IPS-20b (cell line): ENCODE measurements around the gene ISG20.

Source experiments
- H3K27ac ChIP-seq: one replicate; pipeline ENCODE4 v1.5.1; 2013; ENCODE audit warnings: low read length
- H3K27me3 ChIP-seq: 2 replicates; pipeline ENCODE4 v1.6.1; 2013; ENCODE audit warnings: mild to moderate bottlenecking, low read length, inconsistent platforms; ENCODE audit not compliant: insufficient read depth
- H3K36me3 ChIP-seq: 2 replicates; pipeline ENCODE4 v1.6.1; 2013; ENCODE audit warnings: low read depth, mild to moderate bottlenecking, inconsistent platforms, low read length, moderate library complexity; ENCODE audit not compliant: insufficient read depth
- H3K4me1 ChIP-seq: 2 replicates; pipeline ENCODE4 v1.6.1; 2013; ENCODE audit warnings: mild to moderate bottlenecking, control low read depth, inconsistent platforms, low read length, moderate library complexity; ENCODE audit not compliant: insufficient read depth
- H3K4me3 ChIP-seq: 2 replicates; pipeline ENCODE4 v1.5.1; 2013; ENCODE audit warnings: mild to moderate bottlenecking, low read length, inconsistent platforms
- H3K9ac ChIP-seq: 2 replicates; pipeline ENCODE4 v1.6.1; 2013; ENCODE audit warnings: low read depth, mild to moderate bottlenecking, inconsistent platforms, low read length, moderate library complexity
- H3K9me3 ChIP-seq: 2 replicates; pipeline ENCODE4 v1.6.1; 2013; ENCODE audit warnings: mild to moderate bottlenecking, low read depth, low read length, inconsistent platforms; ENCODE audit not compliant: insufficient read depth

Gene ISG20

DNA sequence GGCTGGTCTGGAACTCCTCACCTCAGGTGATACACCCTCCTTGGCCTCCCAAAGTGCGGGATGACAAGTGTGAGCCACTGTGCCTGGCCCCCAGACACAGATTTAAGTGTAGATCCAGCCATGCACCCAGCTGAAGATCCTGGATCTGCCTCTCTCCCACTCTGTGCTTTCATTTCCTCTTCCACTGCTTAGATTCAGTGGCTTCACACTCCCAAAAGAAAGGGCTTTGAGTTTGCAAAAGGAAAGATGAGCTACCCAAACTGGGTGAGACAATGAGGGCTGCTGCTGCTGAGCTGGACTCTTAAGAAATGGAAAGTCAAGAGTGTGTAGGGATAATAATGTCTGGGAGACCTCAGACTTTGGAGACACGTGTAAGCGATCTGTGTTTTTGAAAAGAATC lies 45.5 kb downstream of the ISG20 start:
- no peak overlapping the region for H3K4me3 ChIP-seq
- H3K27ac ChIP-seq = no peak overlapping the region
- H3K9ac ChIP-seq = no peak overlapping the region
- H3K9me3 ChIP-seq = peaks cover 11% of the 10 kb centered on the region; the same call in 1 of the 2 replicates
- no peaks in the 10 kb centered on the region for H3K36me3 ChIP-seq
- H3K4me1 ChIP-seq = no peaks in the 10 kb centered on the region
- H3K27me3 ChIP-seq = no peaks in the 10 kb centered on the region

DNA sequence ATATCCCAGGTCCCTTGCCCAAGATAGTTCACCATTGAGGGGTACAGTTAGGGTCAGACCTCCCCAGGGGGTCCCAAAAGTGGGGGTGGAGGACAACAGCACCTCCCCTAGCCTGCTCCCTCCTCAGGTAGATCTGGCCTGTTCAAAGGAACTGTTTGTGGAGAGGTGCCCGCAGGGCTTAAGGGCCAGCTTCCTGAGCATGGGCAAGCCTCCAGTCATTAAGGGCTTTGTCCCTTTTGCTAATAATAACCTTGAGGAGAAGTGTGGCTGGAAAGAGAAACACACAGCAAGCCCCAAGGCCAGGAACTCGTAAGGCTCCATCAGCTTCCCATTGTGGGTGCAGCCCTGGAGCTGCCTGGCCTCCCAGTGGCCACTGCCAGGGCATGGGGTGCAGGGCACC lies 47.4 kb downstream of the ISG20 start:
- no peaks in the 10 kb centered on the region for H3K27me3 ChIP-seq
- H3K4me1 ChIP-seq = no peaks in the 10 kb centered on the region
- no peak overlapping the region for H3K27ac ChIP-seq
- H3K36me3 ChIP-seq = no peaks in the 10 kb centered on the region
- H3K9me3 ChIP-seq = peaks cover 15% of the 10 kb centered on the region; the same call in 1 of the 2 replicates
- no peak overlapping the region for H3K9ac ChIP-seq
- no peak overlapping the region for H3K4me3 ChIP-seq

DNA sequence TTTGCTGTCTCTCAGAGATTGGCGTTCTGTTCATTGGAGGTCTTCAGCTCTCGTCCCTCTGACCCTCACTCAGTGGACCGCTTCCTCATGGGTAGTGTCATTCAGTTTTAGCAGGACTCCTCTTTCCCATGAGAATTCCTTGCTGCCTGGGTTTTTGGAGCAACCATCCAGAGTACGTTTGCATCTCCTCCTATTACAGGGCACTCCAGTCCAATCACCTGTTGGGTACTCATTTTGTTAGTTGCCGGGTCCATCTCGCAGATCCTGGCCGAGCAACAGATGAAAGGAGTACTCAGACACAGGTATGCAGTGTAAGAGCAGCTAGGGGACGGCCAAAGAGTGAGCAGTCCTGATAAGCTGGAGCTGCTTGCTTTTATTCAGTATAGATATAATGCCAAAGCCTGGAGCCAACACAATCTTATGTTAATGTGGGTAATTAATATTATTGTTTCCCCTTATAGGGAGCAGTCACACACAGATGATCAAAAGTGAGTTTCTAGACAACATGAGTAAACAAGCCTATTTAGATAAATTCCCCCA lies 49.6 kb downstream of the ISG20 start:
- H3K4me1 ChIP-seq = no peaks in the 10 kb centered on the region
- no peak overlapping the region for H3K9ac ChIP-seq
- no peaks in the 10 kb centered on the region for H3K27me3 ChIP-seq
- peaks cover 15% of the 10 kb centered on the region; the same call in 1 of the 2 replicates for H3K9me3 ChIP-seq
- H3K36me3 ChIP-seq = no peaks in the 10 kb centered on the region
- H3K27ac ChIP-seq = no peak overlapping the region
- H3K4me3 ChIP-seq = no peak overlapping the region

DNA sequence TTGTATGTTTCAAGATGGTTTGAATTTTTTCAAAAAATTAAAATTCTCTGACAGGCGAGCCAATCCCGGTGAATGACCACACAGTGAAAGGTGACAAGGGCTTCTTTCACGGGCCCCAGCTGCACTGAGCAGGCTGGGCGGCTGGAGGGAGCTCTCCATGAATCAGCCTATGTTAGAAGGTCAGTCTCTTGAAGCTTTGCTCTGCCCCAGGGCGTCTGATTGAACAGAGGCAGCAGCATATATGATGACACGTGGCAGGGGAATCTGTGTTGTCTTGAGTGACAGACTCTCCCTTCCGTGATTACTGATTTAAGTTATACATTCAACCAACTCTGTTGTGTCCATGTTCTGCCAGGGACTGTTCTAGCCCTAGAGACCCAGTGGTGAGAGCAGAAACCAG lies 51.5 kb downstream of the ISG20 start:
- Histone ChIP-seq H3K27me3 (peaks cover 5% of the 10 kb centered on the region; the same call in 1 of the 2 replicates), H3K4me1 (no peaks in the 10 kb centered on the region), H3K9me3 (peaks cover 15% of the 10 kb centered on the region; the same call in 1 of the 2 replicates), H3K36me3 (no peaks in the 10 kb centered on the region), H3K4me3 (no peak overlapping the region), H3K27ac (no peak overlapping the region), H3K9ac (no peak overlapping the region)

DNA sequence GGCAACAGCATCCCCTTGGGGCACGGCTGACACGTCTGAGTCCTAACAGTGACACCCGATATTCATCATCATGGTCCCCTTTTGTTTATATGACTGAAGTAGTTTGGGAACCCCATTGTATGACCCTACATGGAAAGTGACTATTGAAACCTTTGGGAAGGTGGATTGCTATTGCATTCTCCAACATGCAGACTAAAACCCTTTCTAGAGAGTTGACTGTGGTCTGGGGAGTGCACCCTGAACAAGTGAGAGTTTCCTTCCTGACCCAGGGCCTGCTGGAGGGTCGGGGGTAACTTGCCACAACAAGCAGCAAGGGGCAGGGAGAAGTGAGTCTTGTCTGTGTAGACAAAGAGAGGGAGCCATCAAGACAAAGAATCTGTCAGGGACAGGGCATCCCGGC lies 54.4 kb downstream of the ISG20 start:
- no peak overlapping the region for H3K9ac ChIP-seq
- peaks cover 15% of the 10 kb centered on the region; the same call in 1 of the 2 replicates for H3K9me3 ChIP-seq
- no peaks in the 10 kb centered on the region for H3K4me1 ChIP-seq
- no peak overlapping the region for H3K4me3 ChIP-seq
- H3K36me3 ChIP-seq = no peaks in the 10 kb centered on the region
- H3K27me3 ChIP-seq = peaks cover 14% of the 10 kb centered on the region; the same call in 1 of the 2 replicates
- H3K27ac ChIP-seq = no peak overlapping the region

DNA sequence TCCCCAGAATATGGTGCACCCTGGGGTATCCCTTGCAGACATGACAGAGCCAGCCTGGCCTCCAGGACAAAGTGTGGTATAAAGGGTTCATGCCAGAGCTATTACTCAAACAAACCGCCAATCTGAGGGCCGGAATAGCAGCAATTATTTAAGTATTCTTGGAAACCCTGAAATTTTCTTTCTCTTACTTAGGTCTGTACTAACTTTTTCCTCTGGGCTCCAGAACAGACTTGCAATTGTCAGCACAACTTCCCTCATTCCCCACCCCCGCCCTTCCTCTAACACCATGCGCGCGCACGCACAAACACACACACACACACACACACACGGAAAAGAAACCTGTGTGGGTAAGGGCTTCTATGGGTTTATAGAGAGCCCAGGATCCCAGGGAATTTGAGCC lies 56.3 kb downstream of the ISG20 start:
- Histone ChIP-seq H3K4me1 (no peaks in the 10 kb centered on the region), H3K36me3 (no peaks in the 10 kb centered on the region), H3K4me3 (no peak overlapping the region), H3K9ac (no peak overlapping the region), H3K27ac (no peak overlapping the region), H3K9me3 (no peaks in the 10 kb centered on the region), H3K27me3 (peaks cover 27% of the 10 kb centered on the region; the same call in 1 of the 2 replicates)

DNA sequence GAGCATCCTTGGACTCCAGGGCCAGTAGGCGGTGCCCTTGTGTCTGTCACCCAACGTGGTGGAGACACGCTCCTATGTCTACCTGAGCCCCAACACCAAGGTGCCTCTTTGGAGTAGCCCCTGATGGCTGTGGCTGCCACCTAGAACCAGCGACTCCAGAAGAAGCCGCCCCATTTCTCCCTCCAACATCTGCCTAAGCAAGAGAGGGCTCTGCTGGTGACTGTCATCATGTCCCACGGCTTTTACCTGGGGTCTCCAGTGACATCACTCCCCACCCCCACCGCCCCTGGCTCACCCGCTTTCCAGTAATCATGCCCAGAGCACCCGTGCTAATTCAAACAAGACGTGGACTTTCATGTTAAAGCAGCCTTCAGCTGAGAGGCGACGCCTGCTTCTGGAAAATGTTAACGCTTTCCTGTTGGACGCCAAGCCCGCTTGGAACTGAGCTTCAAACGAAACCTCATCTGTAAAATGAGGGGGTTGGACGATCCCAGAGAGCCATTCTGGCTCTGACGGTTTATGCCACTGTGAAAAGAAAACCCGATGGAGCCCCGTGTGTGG lies 57.0 kb downstream of the ISG20 start:
- no peaks in the 10 kb centered on the region for H3K4me1 ChIP-seq
- H3K36me3 ChIP-seq = no peaks in the 10 kb centered on the region

DNA sequence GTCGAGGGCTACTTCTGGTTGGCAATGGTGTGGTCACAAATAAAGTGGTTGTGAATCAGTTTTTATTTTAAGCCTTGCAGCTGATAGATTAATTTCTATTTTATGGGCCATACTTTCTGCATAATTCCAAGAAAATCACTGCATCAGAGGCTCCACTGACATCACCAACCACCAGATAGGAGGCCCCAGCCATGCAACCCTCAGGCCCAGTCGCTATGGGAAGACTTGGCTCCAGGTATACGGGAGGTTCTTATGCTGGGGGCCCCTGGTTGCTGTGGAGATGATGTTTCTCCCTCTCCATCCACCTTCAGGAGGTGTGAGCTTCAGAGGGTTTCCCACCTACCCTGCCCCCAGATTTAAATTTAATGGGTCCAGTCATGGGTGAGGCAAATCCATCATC lies 57.4 kb downstream of the ISG20 start:
- peaks cover 27% of the 10 kb centered on the region; the same call in 1 of the 2 replicates for H3K27me3 ChIP-seq
- H3K36me3 ChIP-seq = no peaks in the 10 kb centered on the region
- H3K9ac ChIP-seq = no peak overlapping the region
- H3K9me3 ChIP-seq = no peaks in the 10 kb centered on the region
- H3K4me1 ChIP-seq = no peaks in the 10 kb centered on the region
- H3K27ac ChIP-seq = no peak overlapping the region
- H3K4me3 ChIP-seq = no peak overlapping the region

More for the DNA sequence above, 57.0 kb downstream of the ISG20 start:
- Histone ChIP-seq H3K27ac (no peak overlapping the region), H3K9ac (no peak overlapping the region), H3K9me3 (no peaks in the 10 kb centered on the region), H3K4me3 (no peak overlapping the region), H3K27me3 (peaks cover 27% of the 10 kb centered on the region; the same call in 1 of the 2 replicates)

DNA sequence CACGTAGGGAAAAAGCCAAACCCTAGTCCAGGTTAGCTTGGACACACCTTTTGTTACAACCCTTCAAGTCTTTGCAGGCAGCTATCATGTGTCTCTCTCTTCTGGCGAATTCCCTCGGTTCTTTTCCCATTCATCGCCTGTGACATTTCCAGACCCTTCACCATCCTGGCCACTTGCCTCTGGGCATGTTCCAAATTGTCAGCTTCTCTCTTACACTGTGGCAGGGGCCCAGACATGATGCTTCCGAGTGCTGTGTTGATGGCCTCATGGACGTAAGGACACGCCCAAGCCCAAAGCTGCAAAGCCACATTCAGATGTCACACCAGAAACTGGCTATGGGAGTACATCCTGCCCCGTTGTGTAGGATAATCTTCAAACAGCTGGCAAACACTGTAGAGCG lies 58.5 kb downstream of the ISG20 start:
- Histone ChIP-seq H3K4me1 (no peaks in the 10 kb centered on the region), H3K4me3 (no peak overlapping the region), H3K9ac (no peak overlapping the region), H3K27me3 (peaks cover 28% of the 10 kb centered on the region; the same call in 1 of the 2 replicates), H3K27ac (no peak overlapping the region), H3K36me3 (no peaks in the 10 kb centered on the region), H3K9me3 (no peaks in the 10 kb centered on the region)

DNA sequence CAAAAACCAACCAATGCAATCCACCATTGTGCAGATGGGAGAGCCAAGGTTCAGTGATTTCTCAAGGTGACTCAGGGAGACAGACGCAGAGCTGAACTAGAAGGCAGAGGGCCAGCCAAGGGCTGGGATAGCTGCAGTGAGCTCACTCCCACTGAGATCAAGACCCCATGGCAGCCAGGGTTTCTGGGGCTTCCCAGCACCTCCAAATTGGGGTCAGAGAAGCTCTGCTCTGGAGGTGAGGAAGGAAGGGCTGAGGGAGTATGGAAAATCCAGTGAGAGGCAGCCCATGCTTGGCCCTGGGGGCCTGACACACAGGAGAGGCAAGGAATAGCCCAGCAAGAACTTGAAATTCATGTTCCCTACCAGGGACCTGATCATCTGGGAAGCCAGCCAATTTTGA lies 61.0 kb downstream of the ISG20 start:
- H3K9me3 ChIP-seq = no peaks in the 10 kb centered on the region
- no peaks in the 10 kb centered on the region for H3K36me3 ChIP-seq
- no peak overlapping the region for H3K4me3 ChIP-seq
- peaks cover 49% of the 10 kb centered on the region for H3K27me3 ChIP-seq
- no peak overlapping the region for H3K9ac ChIP-seq
- H3K4me1 ChIP-seq = no peaks in the 10 kb centered on the region
- H3K27ac ChIP-seq = no peak overlapping the region

DNA sequence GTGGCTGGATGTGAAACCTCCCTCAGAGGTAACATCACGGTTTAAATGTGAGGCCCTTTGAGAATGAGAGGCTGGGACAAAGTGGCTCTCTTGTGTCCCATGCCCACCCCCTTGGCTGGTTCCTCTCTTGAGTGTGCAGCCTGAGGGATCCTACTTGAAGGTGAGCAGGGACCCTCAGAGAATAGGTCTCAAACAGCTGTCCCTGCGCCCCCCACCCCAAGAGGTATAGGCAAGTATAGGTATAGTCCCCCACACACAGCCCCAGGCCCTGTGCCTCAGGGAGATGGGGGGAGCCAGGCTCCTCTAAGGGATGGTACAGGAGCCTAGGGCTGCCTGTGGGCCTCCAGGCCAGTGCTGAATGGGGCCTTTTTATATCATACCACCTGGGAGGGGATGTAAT lies 61.9 kb downstream of the ISG20 start:
- Histone ChIP-seq H3K27ac (no peak overlapping the region), H3K4me1 (no peaks in the 10 kb centered on the region), H3K9me3 (no peaks in the 10 kb centered on the region), H3K9ac (no peak overlapping the region), H3K4me3 (no peak overlapping the region), H3K27me3 (peaks cover 58% of the 10 kb centered on the region), H3K36me3 (no peaks in the 10 kb centered on the region)

DNA sequence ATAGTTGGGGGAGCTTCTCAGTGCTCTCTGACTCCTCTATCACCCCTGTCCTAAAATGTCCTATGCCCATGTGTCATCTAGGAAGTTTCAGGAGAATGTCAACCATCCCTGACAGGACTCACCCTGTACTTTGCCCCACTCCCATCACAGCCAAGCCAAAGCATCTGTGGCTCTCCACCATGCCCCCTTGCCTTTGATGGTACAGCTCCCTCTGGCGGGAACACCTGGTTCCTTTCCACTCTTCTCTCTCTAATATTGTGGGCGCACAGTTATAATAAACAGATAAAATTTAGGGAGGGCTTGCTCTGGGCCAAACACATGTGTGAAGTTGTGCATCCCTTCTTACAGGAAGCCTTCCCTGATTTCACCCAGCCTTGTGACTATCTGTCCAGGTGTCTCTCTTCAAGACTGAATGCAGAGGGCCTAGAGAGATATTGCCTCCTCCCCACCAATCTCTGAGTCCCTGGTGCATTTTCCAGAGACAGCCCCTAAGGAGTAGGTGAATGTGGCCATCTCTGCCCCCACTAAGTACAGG lies 62.8 kb downstream of the ISG20 start:
- Histone ChIP-seq H3K9ac (no peak overlapping the region), H3K4me3 (no peak overlapping the region), H3K36me3 (no peaks in the 10 kb centered on the region), H3K27me3 (peaks cover 66% of the 10 kb centered on the region), H3K27ac (no peak overlapping the region), H3K4me1 (no peaks in the 10 kb centered on the region), H3K9me3 (no peaks in the 10 kb centered on the region)
